AG04449 (cell line): ENCODE measurements around the gene ZNF521.

Source experiments
- CTCF ChIA-PET: fragments of 350-600 bp; formaldehyde crosslinking; extraction: SDS; loops from one replicate; lab custom pipeline; 2021; ENCODE audit warnings: antibody characterized with exemption; lab: Yijun Ruan, JAX
- POLR2A ChIA-PET: fragments of 400-600, 350-600 bp; formaldehyde crosslinking; extraction: SDS; loops from one replicate; lab custom pipeline; 2020; ENCODE audit warnings: antibody characterized with exemption, inconsistent platforms; lab: Yijun Ruan, JAX
- DNase-seq: peaks from one replicate; pipeline ENCODE4 v3.0.0-alpha.2; 2010; ENCODE audit warnings: low read depth, low spot score
- H3K4me3 ChIP-seq: 2 replicates; pipeline ENCODE4 v1.5.1; 2011; ENCODE audit warnings: low read depth, mild to moderate bottlenecking, control low read depth, low read length
- CTCF ChIP-seq: IDR thresholded peaks from one replicate; pipeline ENCODE4 v1.5.1; 2011; ENCODE audit warnings: mild to moderate bottlenecking, moderate library complexity, low read length, control low read depth, inconsistent platforms; ENCODE audit not compliant: insufficient read depth; ENCODE audit errors: missing control alignments

The ZNF521 gene

GRCh38 chr18:25145731-25146511 lies 206.0 kb downstream of the ZNF521 start:
- TF ChIP-seq CTCF = no peak
- POLR2A ChIA-PET = no interaction called here
- no peak for DNase-seq
- H3K4me3 ChIP-seq = no peak overlapping the region
- CTCF ChIA-PET = no interaction called here

- POLR2A ChIA-PET = no interaction called here
- CTCF ChIA-PET = no interaction called here
- DNase-seq = peak; percentile 44
- TF ChIP-seq CTCF = no peak
- H3K4me3 ChIP-seq = no peak overlapping the region
Measured at GRCh38 chr18:25144820-25145219, 207.1 kb downstream of the ZNF521 start.

- ChIA-PET POLR2A (no interaction called here), CTCF (no interaction called here)
- DNase-seq = no peak
- no peak overlapping the region for H3K4me3 ChIP-seq
- TF ChIP-seq CTCF = no peak
Measured at GRCh38 chr18:25141886-25142285, 210.1 kb downstream of the ZNF521 start.

GRCh38 chr18:25141399-25141798 lies 210.6 kb downstream of the ZNF521 start:
- H3K4me3 ChIP-seq = no peak overlapping the region
- CTCF ChIA-PET = interaction anchor here (1.1 kb wide), 1 partner anchor 31 kb away, joined by 3 read pairs; no protein-coding TSS in a partner anchor
- TF ChIP-seq CTCF = no peak
- no peak for DNase-seq
- POLR2A ChIA-PET = no interaction called here

- ChIA-PET CTCF (interaction anchor here (1.1 kb wide), 1 partner anchor 31 kb away, joined by 3 read pairs; no protein-coding TSS in a partner anchor), POLR2A (no interaction called here)
- H3K4me3 ChIP-seq = no peak overlapping the region
- no peak for DNase-seq
- no peak for TF ChIP-seq CTCF
Measured at GRCh38 chr18:25140962-25141308, 211.0 kb downstream of the ZNF521 start.

GRCh38 chr18:25140124-25140961 lies 211.6 kb downstream of the ZNF521 start:
- CTCF ChIA-PET = interaction anchor here (1.1 kb wide), 1 partner anchor 32 kb away, joined by 3 read pairs; no protein-coding TSS in a partner anchor
- no peak for TF ChIP-seq CTCF

More at GRCh38 chr18:25140124-25140961, 211.6 kb downstream of the ZNF521 start:
- no peak for DNase-seq
- POLR2A ChIA-PET = no interaction called here
- H3K4me3 ChIP-seq = no peak overlapping the region
